Endothelial cell of umbilical vein (primary cell): ENCODE results near the gene CPNE1. TPM values are rescaled to one million over a fixed set of nuclear protein-coding genes. Genes with fewer than 3 reads are reported as not detected.

Experiments
- BruUV-seq: library from RNA; stranded (reverse); fragments of 400-500 nt; replicated peaks from 2 replicates; lab custom pipeline; 2021; lab: Mats Ljungman, UMichigan
- CTCF ChIA-PET: fragments of 300-600, 350-600 bp; sonication (Branson Sonifier 250); formaldehyde crosslinking; loops from one replicate; lab custom pipeline; 2021; ENCODE audit warnings: antibody characterized with exemption, inconsistent platforms; lab: Charles Lee
- POLR2A ChIA-PET: fragments of 300-600, 350-600 bp; sonication (Branson Sonifier 250); formaldehyde crosslinking; loops from one replicate; lab custom pipeline; 2021; ENCODE audit warnings: antibody characterized with exemption, inconsistent platforms; lab: Charles Lee
- DNase-seq: peaks from one replicate; pipeline ENCODE4 v3.0.0-alpha.2; 2011; ENCODE audit warnings: low read depth, low spot score
- FAIRE-seq: peaks from 2 replicates; lab custom pipeline; 2011; peaks lifted over from hg19 to GRCh38; lab: Jason Lieb, UNC
- H2AFZ ChIP-seq: 2 replicates; pipeline ENCODE4 v1.6.0; 2012; ENCODE audit warnings: low read depth, low read length, control low read depth, inconsistent platforms
- H3K27ac ChIP-seq: 2 replicates; pipeline ENCODE4 v1.5.1; 2011; ENCODE audit warnings: low read depth, mild to moderate bottlenecking, control low read depth, low read length, moderate library complexity; ENCODE audit not compliant: insufficient read depth
- H3K27me3 ChIP-seq, 2 experiments: 2 replicates each; pipeline versions ENCODE4 v1.6.0 to v1.6.1; 2011; ENCODE audit warnings: low read length in 2 of 2, mixed read lengths in 1 of 2; ENCODE audit not compliant: control insufficient read depth in 2 of 2, insufficient read depth in 2 of 2
- H3K36me3 ChIP-seq, 2 experiments: 2 replicates in 1 of 2; 3 replicates in 1 of 2; pipeline ENCODE4 v1.5.1; 2011; ENCODE audit warnings: low read length in 2 of 2, mild to moderate bottlenecking in 1 of 2, moderate library complexity in 1 of 2; ENCODE audit not compliant: control insufficient read depth in 2 of 2, insufficient read depth in 2 of 2; ENCODE audit errors: extremely low read depth in 1 of 2
- H3K4me1 ChIP-seq: 3 replicates; pipeline ENCODE4 v1.5.1; 2011; ENCODE audit warnings: mild to moderate bottlenecking, low read length; ENCODE audit not compliant: control insufficient read depth, insufficient read depth; ENCODE audit errors: extremely low read depth
- H3K4me2 ChIP-seq: 2 replicates; pipeline ENCODE4 v1.6.1; 2011; ENCODE audit warnings: low read length, control low read depth, mixed read lengths; ENCODE audit not compliant: insufficient read depth
- H3K4me3 ChIP-seq, 3 experiments: fragments of 200-600 bp in 1 of 3; sonication (generic), shearing (Covaris generic) in 1 of 3; replicated peaks in 1 of 3; 2 replicates each; pipeline ENCODE4 v1.5.1; 2011 to 2016; ENCODE audit warnings: control low read depth in 3 of 3, low read length in 3 of 3, mild to moderate bottlenecking in 2 of 3, inconsistent platforms in 1 of 3, low read depth in 1 of 3, moderate library complexity in 1 of 3; ENCODE audit not compliant: insufficient read depth in 1 of 3
- H3K79me2 ChIP-seq: 2 replicates; pipeline ENCODE4 v1.6.0; 2012; ENCODE audit warnings: low read length, inconsistent platforms; ENCODE audit not compliant: control insufficient read depth, insufficient read depth
- H3K9ac ChIP-seq: replicated peaks from 2 replicates; pipeline ENCODE3; 2011; ENCODE audit warnings: low read length, control low read depth; ENCODE audit not compliant: insufficient read depth; ENCODE audit errors: extremely low read depth
- H3K9me1 ChIP-seq: replicated peaks from 3 replicates; pipeline ENCODE4 v1.6.0; 2011; ENCODE audit warnings: mild to moderate bottlenecking, low read length; ENCODE audit not compliant: control insufficient read depth, insufficient read depth; ENCODE audit errors: extremely low read depth
- H3K9me3 ChIP-seq: replicated peaks from 2 replicates; pipeline ENCODE4 v1.5.1; 2012; ENCODE audit warnings: low read length, inconsistent platforms; ENCODE audit not compliant: control insufficient read depth, insufficient read depth
- H4K20me1 ChIP-seq: replicated peaks from 2 replicates; pipeline ENCODE3; 2011; ENCODE audit warnings: mild to moderate bottlenecking, low read length; ENCODE audit not compliant: control insufficient read depth, insufficient read depth; ENCODE audit errors: extremely low read depth
- CTCF ChIP-seq, 2 donors: IDR thresholded peaks; 1 replicate in 1 of 2; 2 replicates in 1 of 2; pipeline ENCODE4 v1.5.1; 2011; ENCODE audit warnings: low read length in 2 of 2, mild to moderate bottlenecking in 2 of 2, moderate library complexity in 2 of 2, control low read depth in 1 of 2, inconsistent platforms in 1 of 2, low read depth in 1 of 2; ENCODE audit not compliant: insufficient read depth in 1 of 2; ENCODE audit errors: extremely low read depth in 1 of 2
- EZH2 ChIP-seq: IDR thresholded peaks from 2 replicates; pipeline ENCODE4 v1.6.1; 2012; ENCODE audit warnings: borderline replicate concordance, low read depth, mild to moderate bottlenecking, moderate library complexity, low read length, inconsistent platforms; ENCODE audit not compliant: severe bottlenecking
- FOS ChIP-seq: IDR thresholded peaks from 2 replicates; pipeline ENCODE4 v1.6.1; 2011; ENCODE audit warnings: mild to moderate bottlenecking, low read length, moderate library complexity, borderline replicate concordance; ENCODE audit not compliant: insufficient read depth
- GATA2 ChIP-seq: IDR thresholded peaks from 2 replicates; pipeline ENCODE4 v1.7.0; 2011; ENCODE audit warnings: low read depth, mild to moderate bottlenecking, moderate library complexity, mixed read lengths, low read length; ENCODE audit not compliant: insufficient read length, insufficient read depth
- JUN ChIP-seq: IDR thresholded peaks from 2 replicates; pipeline ENCODE4 v1.6.1; 2011; ENCODE audit warnings: borderline replicate concordance, low read depth; ENCODE audit not compliant: insufficient read length, insufficient read depth
- MYC ChIP-seq: IDR thresholded peaks from one replicate; pipeline ENCODE4 v1.6.1; 2011; ENCODE audit warnings: mild to moderate bottlenecking, low read depth, low read length
- POLR2A ChIP-seq: IDR thresholded peaks from 2 replicates; pipeline ENCODE4 v1.6.1; 2012; ENCODE audit warnings: low read depth, mild to moderate bottlenecking, control low read depth, low read length
- POLR2AphosphoS5 ChIP-seq: IDR thresholded peaks from 2 replicates; pipeline ENCODE4 v1.6.1; 2012; ENCODE audit warnings: low read depth, mild to moderate bottlenecking, control low read depth, low read length, moderate library complexity; ENCODE audit not compliant: insufficient read depth
- dilution Hi-C: fragments of 300-500 bp; cut with MboI; formaldehyde crosslinking; loops from one replicate; pipeline ENCODE4 v1.15.0; 2019; ENCODE audit warnings: low sequenced_read_pairs; ENCODE audit not compliant: extremely low pct_ligation_motif_present
- intact Hi-C: fragments of 100-400 bp; cut with micrococcal nuclease; formaldehyde crosslinking; loops from one replicate; pipeline ENCODE4 v1.10.0; 2022
- polyA plus RNA-seq, 4 experiments: library from polyadenylated mRNA; depleted of rRNA in 3 of 4; stranded (reverse) in 3 of 4; unstranded in 1 of 4; fragments of >200 nt; gene quantifications; 2 replicates each; pipeline versions ENCODE4 v1.2.1 to v1.2.3, GENCODE V29; 2011 to 2012; ENCODE audit warnings: missing spikeins in 1 of 4
- total RNA-seq: library from RNA; stranded (reverse); gene quantifications from 2 replicates; pipeline ENCODE4 v1.2.3, GENCODE V29; 2021
- TF ChIP-seq, protein P1 (sequence below): IDR thresholded peaks from 2 replicates; pipeline ENCODE4 v1.6.1; 2011; ENCODE audit not compliant: insufficient read depth, insufficient read length

CPNE1 gene
- total and polyA plus RNA-seq, 2 donors (not counting 3 experiments of a cell fraction or from before 2014, with no cell fraction given): 244 to 316 TPM

DNA sequence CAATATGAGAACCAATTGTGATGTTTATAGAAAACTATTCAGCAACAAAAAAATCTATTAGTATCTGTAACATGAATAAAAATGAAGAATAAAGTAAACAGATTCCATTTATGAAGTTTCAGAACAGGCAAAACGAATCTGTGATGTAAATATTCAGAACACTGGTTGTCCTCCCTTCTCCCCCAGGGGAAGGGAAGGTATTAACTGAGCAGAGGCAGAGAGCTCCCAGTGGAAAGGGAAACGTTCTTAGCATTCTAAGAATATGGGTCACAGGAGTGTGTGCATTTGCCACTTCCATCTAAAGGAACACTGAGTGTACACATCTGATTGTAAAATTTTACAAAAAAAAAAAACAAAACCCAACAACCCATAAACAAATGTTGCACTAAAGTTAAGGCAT, 25.9 kb downstream of the CPNE1 start:
- Histone ChIP-seq H3K4me1 (no peaks in the 10 kb centered on the region), H3K27me3 (no peaks in the 10 kb centered on the region), H3K9ac (no peak overlapping the region), H3K36me3 (no peaks in the 10 kb centered on the region), H3K9me3 (no peaks in the 10 kb centered on the region), H3K4me3 (no peak overlapping the region), H4K20me1 (peaks cover 3% of the 10 kb centered on the region), H3K79me2 (peaks cover 47% of the 10 kb centered on the region), H3K9me1 (no peaks in the 10 kb centered on the region), H3K27ac (no peak overlapping the region), H2AFZ (no peak overlapping the region), H3K4me2 (no peak overlapping the region)
- dilution Hi-C loops (no loop called here), intact Hi-C loops (no loop called here)
- FAIRE-seq: no peak
- TF ChIP-seq JUN (no peak), POLR2AphosphoS5 (no peak), FOS (no peak), GATA2 (no peak), CTCF (IDR thresholded peaks at IDR 0.05; ENCODE audit: extremely low read depth in 1 of 2, insufficient read depth in 1 of 2, low read depth in 1 of 2, low read length in 2 of 2) (no peak), POLR2A (no peak), MYC (no peak), EZH2 (no peak)
- TF ChIP-seq, protein P1, sequence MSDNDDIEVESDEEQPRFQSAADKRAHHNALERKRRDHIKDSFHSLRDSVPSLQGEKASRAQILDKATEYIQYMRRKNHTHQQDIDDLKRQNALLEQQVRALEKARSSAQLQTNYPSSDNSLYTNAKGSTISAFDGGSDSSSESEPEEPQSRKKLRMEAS: no peak
- no peak for DNase-seq
- no TSS peak for BruUV-seq
- POLR2A ChIA-PET: no interaction called here
- CTCF ChIA-PET: no interaction called here
